BJ (cell line): ENCODE measurements around the gene HCLS1. TPM values are rescaled to one million over a fixed set of nuclear protein-coding genes. Genes with fewer than 3 reads are reported as not detected.

ENCODE experiments used
- CTCF ChIA-PET: fragments of 350-600 bp; formaldehyde crosslinking; extraction: SDS; loops from one replicate; lab custom pipeline; 2021; ENCODE audit warnings: antibody characterized with exemption, inconsistent platforms; lab: Yijun Ruan, JAX
- POLR2A ChIA-PET: fragments of 300-600 bp; sonication (Branson Sonifier 250); formaldehyde crosslinking; extraction: SDS; loops from one replicate; lab custom pipeline; 2021; ENCODE audit warnings: antibody characterized with exemption; lab: Charles Lee
- DNase-seq: peaks from one replicate; pipeline ENCODE4 v3.0.0-alpha.2; 2011; ENCODE audit warnings: low read depth
- H3K27me3 ChIP-seq: 2 replicates; pipeline ENCODE4 v1.6.0; 2011; ENCODE audit warnings: low read length; ENCODE audit not compliant: control insufficient read depth, insufficient read depth
- H3K36me3 ChIP-seq: 2 replicates; pipeline ENCODE4 v1.5.1; 2011; ENCODE audit warnings: low read length; ENCODE audit not compliant: control insufficient read depth, insufficient read depth
- H3K4me3 ChIP-seq: 2 replicates; pipeline ENCODE4 v1.5.1; 2011; ENCODE audit warnings: low read depth, mild to moderate bottlenecking, control low read depth, low read length
- polyA plus RNA-seq: library from polyadenylated mRNA; depleted of rRNA; stranded (reverse); fragments of >200 nt; gene quantifications from 2 replicates; pipeline ENCODE4 v1.2.3, GENCODE V29; 2011
- TF ChIP-seq, protein P1 (sequence below): IDR thresholded peaks from 2 replicates; pipeline ENCODE4 v1.5.1; 2011; ENCODE audit warnings: low read depth, mild to moderate bottlenecking, control low read depth, inconsistent platforms, low read length, moderate library complexity; ENCODE audit not compliant: insufficient read depth

HCLS1 gene
- polyA plus RNA-seq, 1 experiment = 3.5 TPM

DNA sequence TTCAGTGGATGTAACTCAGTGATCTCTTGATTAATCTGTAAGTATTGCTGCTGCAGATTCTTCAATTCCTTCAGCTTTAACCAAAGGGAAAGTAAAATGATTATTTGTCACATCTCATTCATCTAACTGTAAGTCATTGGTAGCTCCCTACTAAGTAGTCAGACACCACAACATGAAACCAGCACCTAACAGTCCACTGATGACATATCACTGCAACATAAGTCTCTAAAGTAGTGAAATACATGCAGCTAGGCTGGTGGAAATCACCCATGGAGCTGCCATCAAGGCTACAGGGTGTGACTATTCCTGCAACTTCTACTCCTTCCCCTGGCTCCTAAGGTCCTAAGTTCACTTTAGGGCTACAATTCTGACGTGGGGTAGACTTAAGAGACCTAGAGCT, 21.1 kb upstream of the HCLS1 start:
- ChIA-PET CTCF (interaction anchor here (1.5 kb wide), 1 partner anchor 17 kb away, joined by 6 read pairs; no protein-coding TSS in a partner anchor), POLR2A (interaction anchor here (0.6 kb wide), 1 partner anchor 9 kb away, joined by 8 read pairs; no protein-coding TSS in a partner anchor)
- H3K36me3 ChIP-seq = peaks cover 13% of the 10 kb centered on the region
- no peak for DNase-seq
- H3K4me3 ChIP-seq = no peak overlapping the region
- TF ChIP-seq, protein P1, sequence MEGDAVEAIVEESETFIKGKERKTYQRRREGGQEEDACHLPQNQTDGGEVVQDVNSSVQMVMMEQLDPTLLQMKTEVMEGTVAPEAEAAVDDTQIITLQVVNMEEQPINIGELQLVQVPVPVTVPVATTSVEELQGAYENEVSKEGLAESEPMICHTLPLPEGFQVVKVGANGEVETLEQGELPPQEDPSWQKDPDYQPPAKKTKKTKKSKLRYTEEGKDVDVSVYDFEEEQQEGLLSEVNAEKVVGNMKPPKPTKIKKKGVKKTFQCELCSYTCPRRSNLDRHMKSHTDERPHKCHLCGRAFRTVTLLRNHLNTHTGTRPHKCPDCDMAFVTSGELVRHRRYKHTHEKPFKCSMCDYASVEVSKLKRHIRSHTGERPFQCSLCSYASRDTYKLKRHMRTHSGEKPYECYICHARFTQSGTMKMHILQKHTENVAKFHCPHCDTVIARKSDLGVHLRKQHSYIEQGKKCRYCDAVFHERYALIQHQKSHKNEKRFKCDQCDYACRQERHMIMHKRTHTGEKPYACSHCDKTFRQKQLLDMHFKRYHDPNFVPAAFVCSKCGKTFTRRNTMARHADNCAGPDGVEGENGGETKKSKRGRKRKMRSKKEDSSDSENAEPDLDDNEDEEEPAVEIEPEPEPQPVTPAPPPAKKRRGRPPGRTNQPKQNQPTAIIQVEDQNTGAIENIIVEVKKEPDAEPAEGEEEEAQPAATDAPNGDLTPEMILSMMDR = no peak
- no peaks in the 10 kb centered on the region for H3K27me3 ChIP-seq

DNA sequence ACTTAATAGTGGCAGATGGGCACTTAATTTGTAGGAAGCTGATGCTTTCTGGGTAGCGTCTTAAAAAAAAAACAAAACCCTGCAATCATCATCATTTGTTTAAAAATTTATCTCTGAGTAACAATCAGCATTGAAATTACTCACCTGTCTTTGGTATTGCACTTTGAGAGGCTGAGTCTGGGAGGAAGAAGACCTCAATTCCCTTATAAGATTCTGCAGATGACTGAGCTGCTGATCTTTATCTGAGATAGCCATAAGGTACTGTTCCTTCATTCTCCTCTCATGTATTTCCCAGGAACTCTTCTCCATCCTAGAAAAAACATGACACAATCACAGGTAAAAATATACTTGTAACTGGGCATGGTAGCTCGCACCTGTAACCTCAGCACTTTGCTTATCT, 16.4 kb upstream of the HCLS1 start:
- Histone ChIP-seq H3K27me3 (no peaks in the 10 kb centered on the region), H3K4me3 (no peak overlapping the region), H3K36me3 (peaks cover 21% of the 10 kb centered on the region)
- DNase-seq = no peak
- ChIA-PET POLR2A (no interaction called here), CTCF (no interaction called here)
- TF ChIP-seq, protein P1 = no peak

DNA sequence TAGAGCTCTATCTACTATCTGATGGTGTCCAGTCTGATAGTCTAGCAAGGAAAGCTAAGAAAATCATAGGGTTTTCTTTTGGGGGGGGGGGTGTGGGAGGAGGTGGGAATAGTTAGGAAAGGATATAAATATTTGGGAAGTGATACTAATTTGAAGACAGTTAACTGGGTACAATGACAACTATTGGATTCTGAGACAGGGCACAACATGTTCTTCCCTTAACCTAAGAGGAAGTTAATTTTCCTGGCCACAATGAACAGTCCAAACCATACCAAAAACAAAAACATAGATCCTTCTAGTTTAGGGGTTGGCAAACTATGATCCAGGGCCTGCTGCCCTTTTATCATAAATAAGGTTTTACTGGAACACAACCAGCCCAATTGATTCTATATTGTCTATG, 10.0 kb upstream of the HCLS1 start:
- no peak for DNase-seq
- Histone ChIP-seq H3K27me3 (no peaks in the 10 kb centered on the region), H3K4me3 (no peak overlapping the region), H3K36me3 (peaks cover 14% of the 10 kb centered on the region)
- POLR2A ChIA-PET = no interaction called here
- TF ChIP-seq, protein P1 = no peak
- CTCF ChIA-PET = interaction anchor here (0.6 to 1.1 kb wide), 2 partner anchors 10 to 91 kb away, joined by 3 to 4 read pairs; no protein-coding TSS in a partner anchor

DNA sequence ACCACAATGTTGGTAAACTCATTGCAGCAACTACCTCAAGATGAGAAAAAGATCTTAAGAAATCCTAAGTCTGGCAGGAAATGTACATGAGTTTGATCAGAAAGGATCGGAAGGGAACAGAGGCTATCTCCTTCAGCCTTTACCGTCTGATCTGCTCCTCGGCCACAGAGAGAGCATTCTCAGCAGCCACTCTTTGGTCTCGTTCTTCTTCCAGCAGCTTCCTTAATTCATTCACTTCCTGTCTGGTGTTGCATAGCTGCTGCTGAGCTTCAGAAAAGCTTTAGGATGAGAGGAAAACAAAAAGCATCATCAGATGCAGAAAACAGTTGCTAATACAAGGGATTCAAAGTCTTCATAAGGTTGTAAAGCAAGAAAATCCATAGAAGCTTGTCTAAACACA, 6.6 kb upstream of the HCLS1 start:
- TF ChIP-seq, protein P1 = no peak
- Histone ChIP-seq H3K4me3 (no peak overlapping the region), H3K36me3 (peaks cover 18% of the 10 kb centered on the region), H3K27me3 (no peaks in the 10 kb centered on the region)
- POLR2A ChIA-PET = no interaction called here
- DNase-seq = no peak
- CTCF ChIA-PET = no interaction called here

DNA sequence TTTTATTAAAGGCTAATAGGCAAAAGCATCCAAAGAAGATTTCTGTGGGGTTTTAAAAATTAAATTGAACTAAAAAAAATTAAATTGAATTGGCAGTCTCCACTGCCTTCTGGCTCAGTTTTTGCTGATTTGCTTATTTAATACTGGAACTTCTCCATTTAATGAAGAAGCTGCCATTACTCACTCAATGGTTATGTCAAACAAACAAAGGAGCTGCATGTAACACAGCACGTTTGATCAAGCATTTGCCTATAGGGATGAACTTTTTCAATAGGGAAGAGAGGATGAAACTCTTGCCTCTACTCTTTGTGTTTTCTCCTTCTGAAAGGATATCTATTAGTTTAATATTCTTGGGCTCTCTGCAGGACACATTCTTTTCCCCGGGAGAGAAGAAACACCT, 4.8 kb upstream of the HCLS1 start:
- ChIA-PET CTCF (no interaction called here), POLR2A (no interaction called here)
- Histone ChIP-seq H3K4me3 (no peak overlapping the region), H3K36me3 (peaks cover 17% of the 10 kb centered on the region), H3K27me3 (no peaks in the 10 kb centered on the region)
- no peak for DNase-seq
- TF ChIP-seq, protein P1 = no peak
